Measurements from ENCODE around the gene PAQR4. TPM values are rescaled to one million over a fixed set of nuclear protein-coding genes. Genes with fewer than 3 reads are reported as not detected.

Gene PAQR4
- total and polyA plus RNA-seq, 2 of the 13 experiments (the other 11 are each of a cell fraction or from before 2014, with no cell fraction given): 15.9 to 24.8 TPM

DNA sequence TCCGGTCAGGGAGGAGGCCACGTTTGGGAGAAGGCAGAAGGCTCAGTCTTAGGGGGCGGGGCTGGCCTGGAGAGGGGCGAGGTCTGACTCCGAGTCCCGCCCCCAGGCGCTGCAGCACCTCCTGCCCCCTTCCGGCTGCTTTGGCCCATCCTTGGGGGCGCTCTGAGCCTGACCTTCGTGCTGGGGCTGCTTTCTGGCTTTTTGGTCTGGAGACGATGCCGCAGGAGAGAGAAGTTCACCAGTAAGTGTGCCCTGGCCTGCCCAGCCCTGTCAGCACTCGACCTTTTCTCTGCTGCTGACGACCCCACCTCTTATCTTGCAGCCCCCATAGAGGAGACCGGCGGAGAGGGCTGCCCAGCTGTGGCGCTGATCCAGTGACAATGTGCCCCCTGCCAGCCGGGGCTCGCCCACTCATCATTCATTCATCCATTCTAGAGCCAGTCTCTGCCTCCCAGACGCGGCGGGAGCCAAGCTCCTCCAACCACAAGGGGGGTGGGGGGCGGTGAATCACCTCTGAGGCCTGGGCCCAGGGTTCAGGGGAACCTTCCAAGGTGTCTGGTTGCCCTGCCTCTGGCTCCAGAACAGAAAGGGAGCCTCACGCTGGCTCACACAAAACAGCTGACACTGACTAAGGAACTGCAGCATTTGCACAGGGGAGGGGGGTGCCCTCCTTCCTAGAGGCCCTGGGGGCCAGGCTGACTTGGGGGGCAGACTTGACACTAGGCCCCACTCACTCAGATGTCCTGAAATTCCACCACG is 52.5 kb downstream of the PAQR4 start (continued):
- TF ChIP-seq, protein P1, sequence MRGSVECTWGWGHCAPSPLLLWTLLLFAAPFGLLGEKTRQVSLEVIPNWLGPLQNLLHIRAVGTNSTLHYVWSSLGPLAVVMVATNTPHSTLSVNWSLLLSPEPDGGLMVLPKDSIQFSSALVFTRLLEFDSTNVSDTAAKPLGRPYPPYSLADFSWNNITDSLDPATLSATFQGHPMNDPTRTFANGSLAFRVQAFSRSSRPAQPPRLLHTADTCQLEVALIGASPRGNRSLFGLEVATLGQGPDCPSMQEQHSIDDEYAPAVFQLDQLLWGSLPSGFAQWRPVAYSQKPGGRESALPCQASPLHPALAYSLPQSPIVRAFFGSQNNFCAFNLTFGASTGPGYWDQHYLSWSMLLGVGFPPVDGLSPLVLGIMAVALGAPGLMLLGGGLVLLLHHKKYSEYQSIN (CRISPR knock-in tag; IDR thresholded peaks at IDR 0.05; ENCODE audit: borderline replicate concordance): no peak
- TF ChIP-seq SP4 (CRISPR knock-in tag; IDR thresholded peaks at IDR 0.05): no peak
- TF ChIP-seq ZMYM3 (CRISPR knock-in tag; IDR thresholded peaks at IDR 0.05): no peak
- TF ChIP-seq, protein P2, sequence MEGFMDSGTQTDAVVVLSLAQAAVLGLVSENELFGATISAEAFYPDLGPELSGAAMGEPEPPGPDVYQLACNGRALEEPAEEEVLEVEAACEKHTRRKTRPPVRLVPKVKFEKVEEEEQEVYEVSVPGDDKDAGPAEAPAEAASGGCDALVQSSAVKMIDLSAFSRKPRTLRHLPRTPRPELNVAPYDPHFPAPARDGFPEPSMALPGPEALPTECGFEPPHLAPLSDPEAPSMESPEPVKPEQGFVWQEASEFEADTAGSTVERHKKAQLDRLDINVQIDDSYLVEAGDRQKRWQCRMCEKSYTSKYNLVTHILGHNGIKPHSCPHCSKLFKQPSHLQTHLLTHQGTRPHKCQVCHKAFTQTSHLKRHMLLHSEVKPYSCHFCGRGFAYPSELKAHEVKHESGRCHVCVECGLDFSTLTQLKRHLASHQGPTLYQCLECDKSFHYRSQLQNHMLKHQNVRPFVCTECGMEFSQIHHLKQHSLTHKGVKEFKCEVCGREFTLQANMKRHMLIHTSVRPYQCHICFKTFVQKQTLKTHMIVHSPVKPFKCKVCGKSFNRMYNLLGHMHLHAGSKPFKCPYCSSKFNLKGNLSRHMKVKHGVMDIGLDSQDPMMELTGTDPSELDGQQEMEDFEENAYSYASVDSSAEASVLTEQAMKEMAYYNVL (CRISPR knock-in tag; IDR thresholded peaks at IDR 0.05; ENCODE audit: borderline replicate concordance): no peak
- 0 out of 2 replicates have a peak, but pooled peaks have one; percentile 24 for TF ChIP-seq SIN3A (IDR thresholded peaks at IDR 0.05; ENCODE audit: borderline replicate concordance, low read depth, low read length)
- no peak for TF ChIP-seq ZNF232 (CRISPR knock-in tag; IDR thresholded peaks at IDR 0.05; ENCODE audit: borderline replicate concordance)
- TF ChIP-seq RBFOX2 (IDR thresholded peaks at IDR 0.05; ENCODE audit: low read depth, low read length): peak; percentile 73
- 0 out of 2 replicates have a peak, but pooled peaks have one; percentile 13 for TF ChIP-seq MTA1 (CRISPR knock-in tag; IDR thresholded peaks at IDR 0.05; ENCODE audit: borderline replicate concordance)
- no peak for TF ChIP-seq NCOA2 (CRISPR knock-in tag; IDR thresholded peaks at IDR 0.05)
- TF ChIP-seq SRSF1 (optimal IDR thresholded peaks at IDR 0.05; ENCODE audit: low read depth, low read length): peak; percentile 47
- TF ChIP-seq ZFP1 (CRISPR knock-in tag; IDR thresholded peaks at IDR 0.05): no peak
- peak; percentile 73 for TF ChIP-seq U2AF1 (optimal IDR thresholded peaks at IDR 0.05; ENCODE audit: low read depth, low read length)
- peak; percentile 1; the same call in 1 of the 2 replicates for TF ChIP-seq SAFB2 (CRISPR knock-in tag; IDR thresholded peaks at IDR 0.05; ENCODE audit: borderline replicate concordance, low read depth)
- TF ChIP-seq, protein P3, sequence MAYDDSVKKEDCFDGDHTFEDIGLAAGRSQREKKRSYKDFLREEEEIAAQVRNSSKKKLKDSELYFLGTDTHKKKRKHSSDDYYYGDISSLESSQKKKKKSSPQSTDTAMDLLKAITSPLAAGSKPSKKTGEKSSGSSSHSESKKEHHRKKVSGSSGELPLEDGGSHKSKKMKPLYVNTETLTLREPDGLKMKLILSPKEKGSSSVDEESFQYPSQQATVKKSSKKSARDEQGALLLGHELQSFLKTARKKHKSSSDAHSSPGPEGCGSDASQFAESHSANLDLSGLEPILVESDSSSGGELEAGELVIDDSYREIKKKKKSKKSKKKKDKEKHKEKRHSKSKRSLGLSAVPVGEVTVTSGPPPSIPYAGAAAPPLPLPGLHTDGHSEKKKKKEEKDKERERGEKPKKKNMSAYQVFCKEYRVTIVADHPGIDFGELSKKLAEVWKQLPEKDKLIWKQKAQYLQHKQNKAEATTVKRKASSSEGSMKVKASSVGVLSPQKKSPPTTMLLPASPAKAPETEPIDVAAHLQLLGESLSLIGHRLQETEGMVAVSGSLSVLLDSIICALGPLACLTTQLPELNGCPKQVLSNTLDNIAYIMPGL (CRISPR knock-in tag; IDR thresholded peaks at IDR 0.05; ENCODE audit: borderline replicate concordance in 1 of 2, low read depth in 1 of 2): peak in 1 of 2 experiments; percentile 45; a peak in 1 of 4 replicates
- TF ChIP-seq, protein P4, sequence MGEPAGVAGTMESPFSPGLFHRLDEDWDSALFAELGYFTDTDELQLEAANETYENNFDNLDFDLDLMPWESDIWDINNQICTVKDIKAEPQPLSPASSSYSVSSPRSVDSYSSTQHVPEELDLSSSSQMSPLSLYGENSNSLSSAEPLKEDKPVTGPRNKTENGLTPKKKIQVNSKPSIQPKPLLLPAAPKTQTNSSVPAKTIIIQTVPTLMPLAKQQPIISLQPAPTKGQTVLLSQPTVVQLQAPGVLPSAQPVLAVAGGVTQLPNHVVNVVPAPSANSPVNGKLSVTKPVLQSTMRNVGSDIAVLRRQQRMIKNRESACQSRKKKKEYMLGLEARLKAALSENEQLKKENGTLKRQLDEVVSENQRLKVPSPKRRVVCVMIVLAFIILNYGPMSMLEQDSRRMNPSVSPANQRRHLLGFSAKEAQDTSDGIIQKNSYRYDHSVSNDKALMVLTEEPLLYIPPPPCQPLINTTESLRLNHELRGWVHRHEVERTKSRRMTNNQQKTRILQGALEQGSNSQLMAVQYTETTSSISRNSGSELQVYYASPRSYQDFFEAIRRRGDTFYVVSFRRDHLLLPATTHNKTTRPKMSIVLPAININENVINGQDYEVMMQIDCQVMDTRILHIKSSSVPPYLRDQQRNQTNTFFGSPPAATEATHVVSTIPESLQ (CRISPR knock-in tag; conservative IDR thresholded peaks at IDR 0.05): no peak
- TF ChIP-seq ATRX (CRISPR knock-in tag; IDR thresholded peaks at IDR 0.05; ENCODE audit: borderline replicate concordance): no peak
- TF ChIP-seq MBD4 (IDR thresholded peaks at IDR 0.05; ENCODE audit: borderline replicate concordance, low read length): no peak
